Pulmonary artery endothelial cell (primary cell): Measurements from ENCODE around the gene SDHA. TPM values are rescaled to one million over a fixed set of nuclear protein-coding genes. Genes with fewer than 3 reads are reported as not detected.

Experiments
- DNase-seq: peaks from one replicate; pipeline ENCODE4 v3.0.0-alpha.2; 2011; ENCODE audit warnings: low read depth, low spot score
- total RNA-seq: library from RNA; depleted of rRNA; stranded (reverse); fragments of >200 nt; gene quantifications from 2 replicates; pipeline ENCODE4 v1.2.3, GENCODE V29; 2014

SDHA gene
- total RNA-seq = 210 and 219 TPM in 2 replicates

DNA sequence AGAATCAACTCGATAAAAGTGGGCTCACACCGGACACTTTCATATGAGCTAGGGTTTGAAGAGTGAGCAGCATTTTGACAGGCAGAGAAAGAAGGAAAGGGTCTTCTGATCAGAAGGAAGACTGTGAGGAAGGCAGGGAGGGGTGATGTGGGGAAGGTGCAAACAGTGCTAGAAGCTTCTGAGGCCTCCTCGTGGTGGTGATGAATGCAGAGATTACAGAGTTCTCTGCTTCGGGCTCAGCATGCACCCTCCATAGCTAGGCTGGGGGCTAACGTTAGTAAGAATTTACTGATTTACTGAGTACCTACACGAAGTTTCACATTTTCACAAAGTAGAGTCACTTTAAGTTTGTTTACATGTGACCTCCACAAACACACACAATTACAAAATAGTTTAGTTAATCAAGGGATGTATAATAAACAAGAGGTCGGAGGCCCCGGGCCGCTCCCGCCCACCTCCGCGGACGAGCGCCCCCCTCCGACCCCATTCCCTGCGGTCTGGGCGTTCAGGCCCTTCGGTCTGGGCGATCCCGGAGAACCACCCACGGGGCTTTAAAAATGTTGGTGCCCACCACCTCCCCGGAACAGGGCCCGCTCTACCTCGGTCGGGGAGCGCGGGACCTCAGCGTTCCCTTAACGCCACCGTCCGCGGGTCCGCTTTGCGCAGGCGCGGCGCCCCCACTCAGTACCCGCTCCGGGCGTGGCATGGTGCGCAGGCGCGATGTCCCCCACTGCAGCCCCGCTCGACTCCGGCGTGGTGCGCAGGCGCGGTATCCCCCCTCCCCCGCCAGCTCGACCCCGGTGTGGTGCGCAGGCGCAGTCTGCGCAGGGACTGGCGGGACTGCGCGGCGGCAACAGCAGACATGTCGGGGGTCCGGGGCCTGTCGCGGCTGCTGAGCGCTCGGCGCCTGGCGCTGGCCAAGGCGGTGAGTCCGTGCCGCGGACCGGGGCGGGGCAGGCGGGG, at the start of gene SDHA, which contains the start of gene CCDC127:
SDHA (plus strand) TSS at position 827 of the 963 bp plus-strand sequence; CDS start at position 863, 36 bp downstream.
CCDC127 (minus strand) TSS at position 660 of the 963 bp plus-strand sequence. CDS start 1,304 bp downstream, outside the sequence.
- peak; percentile 55 for DNase-seq

DNA sequence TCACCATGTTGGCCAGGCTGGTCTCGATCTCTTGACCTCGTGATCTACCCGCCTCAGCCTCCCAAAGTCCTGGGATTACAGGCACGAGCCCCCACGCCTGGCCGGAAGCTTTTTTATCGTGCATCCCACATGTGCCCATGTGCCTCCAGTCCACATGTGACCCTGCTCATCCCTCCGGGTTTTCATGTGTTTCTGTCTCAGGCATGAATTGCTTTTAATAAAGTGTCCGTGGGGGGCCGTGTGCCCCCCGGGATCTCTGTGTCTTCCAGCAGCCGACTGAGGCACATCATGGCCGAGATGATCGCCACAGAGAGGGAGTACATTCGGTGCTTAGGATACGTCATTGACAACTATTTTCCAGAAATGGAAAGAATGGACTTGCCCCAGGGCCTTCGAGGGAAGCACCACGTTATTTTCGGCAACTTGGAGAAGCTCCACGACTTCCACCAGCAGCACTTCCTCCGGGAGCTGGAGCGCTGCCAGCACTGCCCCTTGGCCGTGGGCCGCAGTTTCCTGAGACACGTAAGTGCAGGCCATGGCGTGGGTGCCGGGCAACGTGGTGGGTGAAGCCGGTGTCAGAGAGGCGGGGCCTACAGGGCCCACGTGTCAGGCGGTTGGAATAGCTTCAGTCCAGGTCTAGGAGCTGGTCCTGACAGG, 48.9 kb upstream of the SDHA start:
- DNase-seq = peak; percentile 66

GRCh38 chr5:169728-170094, 48.4 kb upstream of the SDHA start:
- no peak for DNase-seq

- no peak for DNase-seq
Measured at GRCh38 chr5:170971-171800, 46.9 kb upstream of the SDHA start.

DNA sequence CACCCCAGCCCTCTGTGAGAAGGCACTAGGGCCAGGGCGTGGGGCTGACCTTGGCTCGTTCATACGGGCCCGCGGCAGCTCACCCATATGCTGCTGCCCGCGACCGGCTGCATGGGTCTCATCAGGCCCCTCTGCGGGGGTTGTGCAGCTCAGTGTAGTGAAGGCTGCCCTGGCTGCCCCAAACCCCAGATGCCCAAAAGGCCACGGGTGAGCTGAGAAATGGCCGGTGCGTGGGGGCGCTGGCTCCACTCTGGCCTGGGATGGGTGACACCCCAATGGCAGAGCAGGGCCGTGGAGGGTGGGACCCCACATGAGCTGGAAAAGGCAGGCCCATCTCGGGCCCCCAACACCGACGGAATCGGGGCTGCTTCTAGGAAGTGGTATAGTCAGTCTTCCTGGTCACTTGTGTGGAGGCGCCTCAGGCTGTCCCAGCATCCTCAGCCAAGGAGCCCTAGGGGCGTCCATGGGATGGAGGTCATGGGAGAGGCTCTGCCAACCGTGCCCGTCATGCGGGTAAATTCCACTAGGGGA, 46.3 kb upstream of the SDHA start:
- no peak for DNase-seq

- DNase-seq = no peak
Measured at GRCh38 chr5:172421-172820, 45.7 kb upstream of the SDHA start.

DNA sequence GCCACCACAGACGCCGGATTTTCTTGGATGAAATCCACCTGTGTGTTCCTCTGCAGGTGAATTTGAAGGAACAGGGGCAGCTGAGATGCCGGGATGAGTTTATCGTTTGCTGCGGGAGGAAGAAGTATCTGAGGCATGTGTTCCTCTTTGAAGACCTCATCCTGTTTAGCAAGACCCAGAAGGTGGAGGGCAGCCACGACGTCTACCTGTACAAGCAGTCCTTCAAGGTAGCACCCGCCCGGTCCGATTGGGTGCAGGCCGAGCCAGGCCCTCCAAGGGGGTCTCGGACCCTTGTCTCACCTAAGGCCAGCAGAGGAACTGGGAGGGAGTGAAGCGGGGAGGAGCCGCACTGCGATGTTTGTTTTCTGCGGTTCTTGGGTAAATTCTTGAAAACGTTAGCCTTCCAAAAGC, 45.3 kb upstream of the SDHA start:
- no peak for DNase-seq

- no peak for DNase-seq
Measured at GRCh38 chr5:173392-174290, 44.5 kb upstream of the SDHA start.

DNA sequence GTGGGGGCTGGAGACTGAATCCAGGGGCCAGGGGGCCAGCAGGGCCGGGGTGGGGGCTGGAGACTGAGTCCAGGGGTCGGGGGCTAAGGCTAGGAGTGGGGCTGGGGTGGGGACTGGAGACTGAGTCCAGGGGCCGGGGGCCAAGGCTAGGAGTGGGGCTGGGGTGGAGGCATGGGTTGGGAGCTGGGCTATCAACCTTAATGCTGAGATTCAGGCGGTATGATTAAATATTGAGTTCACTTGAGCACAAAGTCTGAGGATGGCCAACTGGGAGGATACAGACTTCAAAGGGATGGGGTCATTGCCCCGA, 43.9 kb upstream of the SDHA start:
- no peak for DNase-seq

DNA sequence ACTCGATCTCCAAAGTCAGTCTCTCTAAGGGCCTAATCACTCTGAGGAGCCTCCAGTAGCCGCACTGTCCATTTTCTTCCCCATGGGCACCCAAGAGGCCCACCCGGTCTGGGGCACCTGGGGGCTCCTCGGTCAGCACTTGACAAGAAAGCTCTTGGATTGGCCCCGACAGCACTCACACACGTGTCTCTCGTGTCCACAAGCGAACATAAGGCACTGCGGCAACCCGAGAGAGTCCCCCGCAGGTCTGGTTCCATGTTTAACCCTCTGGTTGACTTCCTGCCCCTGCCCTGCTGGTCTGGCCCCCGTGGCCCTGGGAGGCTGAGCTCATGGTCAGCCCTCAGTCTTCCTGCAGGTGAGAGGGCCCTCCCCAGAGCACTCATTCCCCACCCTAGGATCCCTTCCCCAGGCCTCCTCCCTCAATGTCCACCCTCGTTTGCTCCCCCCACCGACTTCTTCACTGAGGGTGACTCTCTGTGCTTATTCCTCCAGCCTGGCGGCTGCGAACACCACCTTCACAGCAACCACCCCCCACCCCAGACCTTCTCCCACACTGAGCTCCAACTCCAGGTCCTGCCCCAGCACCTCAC, 43.1 kb upstream of the SDHA start:
- no peak for DNase-seq

- DNase-seq = no peak
Measured at GRCh38 chr5:176296-176823, 41.8 kb upstream of the SDHA start.

DNA sequence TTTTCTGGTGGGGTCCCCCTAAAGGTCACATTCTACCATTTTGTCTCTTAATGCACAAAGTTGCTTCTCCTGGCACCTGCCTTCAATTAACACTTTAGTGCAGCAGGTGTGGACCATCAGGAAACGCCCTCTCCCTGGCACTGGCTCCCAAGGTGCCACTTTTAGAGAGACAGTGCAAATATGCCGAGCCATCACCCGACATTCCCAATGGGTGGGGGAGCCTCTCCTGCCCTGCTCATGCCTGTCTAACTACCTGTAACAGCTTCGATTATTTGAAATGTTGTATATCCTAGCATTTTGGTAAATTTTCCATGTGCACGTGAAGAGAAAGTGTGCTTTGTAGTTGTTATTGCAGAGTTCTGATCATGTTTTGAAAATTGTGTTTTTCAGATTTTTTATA, 40.0 kb upstream of the SDHA start:
- no peak for DNase-seq

- no peak for DNase-seq
Measured at GRCh38 chr5:179401-179800, 38.7 kb upstream of the SDHA start.

DNA sequence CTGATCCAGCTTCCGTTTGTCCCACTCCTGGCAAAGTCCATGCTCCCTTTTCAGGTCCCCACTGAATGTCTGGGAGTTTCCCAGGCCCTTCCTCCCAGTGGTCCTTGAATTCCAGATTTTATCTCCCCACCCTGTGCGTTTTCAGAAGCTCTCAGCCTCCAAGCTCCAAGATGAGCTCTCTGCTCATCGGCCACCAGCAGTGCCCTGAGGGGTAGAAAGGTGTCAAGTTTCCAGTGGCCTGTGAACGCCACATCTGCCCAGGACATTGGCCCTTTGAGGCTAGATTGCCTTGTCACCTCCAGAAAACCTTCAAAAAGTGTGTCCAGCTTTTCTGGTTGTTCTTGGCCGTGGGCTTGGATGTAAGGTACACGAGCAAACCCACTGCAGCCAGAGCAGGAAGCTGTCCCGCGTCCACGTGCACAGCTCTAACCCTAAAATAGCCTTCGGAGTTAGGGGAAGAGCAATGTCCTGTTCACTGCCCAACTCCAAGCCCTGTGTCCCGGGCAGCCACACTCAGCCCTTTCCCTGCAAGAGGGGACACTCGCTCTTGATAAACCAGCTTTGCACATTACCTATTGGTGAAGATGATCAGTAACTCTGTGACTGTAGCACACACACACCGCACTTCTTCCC, 37.7 kb upstream of the SDHA start:
- no peak for DNase-seq

DNA sequence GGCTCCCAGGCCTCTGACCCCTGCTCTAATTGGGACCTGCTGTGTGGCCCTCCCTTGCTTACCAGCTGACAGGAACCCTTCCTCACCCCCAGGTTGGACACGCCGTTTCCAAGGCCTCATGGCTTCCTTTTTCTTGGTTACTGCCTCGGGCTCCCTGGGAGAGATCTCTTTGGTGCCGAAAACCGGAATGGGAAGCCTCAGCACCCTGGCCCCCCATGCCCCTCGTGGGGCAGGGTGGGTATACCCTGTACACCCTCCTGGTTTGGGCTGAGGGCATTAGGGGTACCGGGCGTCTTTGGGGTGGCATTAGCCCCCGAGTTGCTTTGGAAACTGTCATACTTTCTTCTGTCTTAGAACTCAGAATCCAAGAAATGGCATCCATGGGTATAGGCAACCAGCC, 37.0 kb upstream of the SDHA start:
- DNase-seq = no peak

DNA sequence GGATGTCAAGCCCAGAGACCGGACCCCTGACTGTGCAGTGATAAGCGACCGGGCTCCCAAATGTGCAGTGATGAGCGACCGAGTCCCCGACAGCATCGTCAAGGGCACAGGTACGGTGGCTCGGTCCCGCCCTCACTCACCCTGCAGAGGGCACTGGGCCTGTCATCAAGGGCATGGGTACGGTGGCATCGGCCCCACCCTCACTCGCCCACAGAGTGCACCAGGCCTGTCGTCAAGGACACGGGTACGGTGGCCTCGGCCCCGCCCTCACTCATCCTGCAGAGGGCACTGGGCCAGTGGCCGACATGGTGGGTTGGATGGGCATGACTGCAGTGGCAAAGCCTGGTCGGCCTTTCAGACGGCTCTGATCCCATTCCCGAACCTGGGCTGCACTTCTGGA, 36.6 kb upstream of the SDHA start:
- DNase-seq = no peak

DNA sequence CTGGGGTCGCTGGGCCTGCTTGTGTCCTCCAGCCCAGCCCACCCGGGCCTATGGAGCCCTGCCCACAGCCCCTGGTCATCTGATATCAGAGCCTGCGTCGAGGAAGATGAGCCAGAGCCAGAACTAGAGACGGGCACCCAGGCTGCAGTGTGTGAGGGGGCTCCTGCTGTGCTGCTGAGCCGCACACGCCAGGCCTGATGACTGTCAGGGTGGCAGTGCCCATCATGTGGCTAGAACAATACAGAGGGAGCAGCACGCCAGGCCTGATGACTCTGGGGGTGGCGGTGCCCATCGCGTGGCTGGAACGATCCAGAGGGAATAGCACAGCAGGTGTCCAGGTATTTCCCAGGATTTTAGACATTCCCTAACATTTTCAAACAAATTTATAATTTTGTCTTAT, 36.0 kb upstream of the SDHA start:
- DNase-seq = no peak

DNA sequence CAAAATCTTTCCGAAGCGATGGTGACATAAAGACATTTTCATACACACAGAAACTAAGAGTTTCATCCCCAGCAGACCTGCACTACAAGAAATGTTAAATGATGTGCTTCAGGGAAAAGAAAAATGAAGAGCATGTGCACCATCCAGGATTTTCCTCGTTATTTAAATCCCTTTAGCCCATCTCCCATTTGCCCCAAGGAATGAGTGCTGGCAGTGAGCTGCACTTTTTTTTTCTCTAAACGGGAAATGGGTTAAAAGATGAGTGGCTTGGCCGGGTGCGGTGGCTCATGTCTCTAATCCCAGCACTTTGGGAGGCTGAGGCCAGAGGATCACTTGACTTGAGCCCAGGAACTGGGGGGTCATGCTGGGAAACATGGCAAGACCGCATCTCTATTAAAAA, 33.6 kb upstream of the SDHA start:
- no peak for DNase-seq
